Astrocyte of the cerebellum (primary cell): ENCODE measurements around the gene INPP5A.

ENCODE experiments used
- DNase-seq: peaks from one replicate; pipeline ENCODE4 v3.0.0-alpha.2; 2011; ENCODE audit warnings: low read depth
- H3K4me3 ChIP-seq: 2 replicates; pipeline ENCODE4 v1.5.1; 2011; ENCODE audit warnings: mild to moderate bottlenecking, low read depth, low read length, moderate library complexity
- CTCF ChIP-seq: IDR thresholded peaks from 2 replicates; pipeline ENCODE4 v1.5.1; 2012; ENCODE audit warnings: low read length, low read depth, moderate library complexity, mild to moderate bottlenecking; ENCODE audit errors: missing control alignments
- in situ Hi-C: cut with HindIII; loops from 2 replicates; pipeline ENCODE4 v1.10.0; 2017; ENCODE audit warnings: low sequenced_read_pairs

Gene INPP5A

GRCh38 chr10:132599732-132600131, 62.1 kb downstream of the INPP5A start:
- DNase-seq: no peak
- in situ Hi-C loops: no loop called here
- no peak for TF ChIP-seq CTCF
- H3K4me3 ChIP-seq: no peak overlapping the region

- TF ChIP-seq CTCF: no peak
- H3K4me3 ChIP-seq: no peak overlapping the region
- no peak for DNase-seq
- in situ Hi-C loops: no loop called here
Observed at GRCh38 chr10:132600416-132600815, 62.8 kb downstream of the INPP5A start.

- no peak overlapping the region for H3K4me3 ChIP-seq
- TF ChIP-seq CTCF: no peak
- DNase-seq: no peak
- in situ Hi-C loops: no loop called here
Observed at GRCh38 chr10:132601567-132601966, 64.0 kb downstream of the INPP5A start.

GRCh38 chr10:132602614-132603013, 65.0 kb downstream of the INPP5A start:
- in situ Hi-C loops: no loop called here
- no peak overlapping the region for H3K4me3 ChIP-seq
- no peak for DNase-seq
- no peak for TF ChIP-seq CTCF

- in situ Hi-C loops: no loop called here
- TF ChIP-seq CTCF: no peak
- H3K4me3 ChIP-seq: no peak overlapping the region
- DNase-seq: no peak
Observed at GRCh38 chr10:132603851-132604533, 66.4 kb downstream of the INPP5A start.

GRCh38 chr10:132604686-132605085, 67.1 kb downstream of the INPP5A start:
- no peak for TF ChIP-seq CTCF
- H3K4me3 ChIP-seq: no peak overlapping the region
- no peak for DNase-seq
- in situ Hi-C loops: no loop called here
